CD14-positive monocyte (primary cell): ENCODE data around the gene MAK. TPM values are rescaled to one million over a fixed set of nuclear protein-coding genes. Genes with fewer than 3 reads are reported as not detected.

Experiments used
- DNase-seq, 3 donors: peaks; one replicate each; pipeline ENCODE4 v3.0.0-alpha.2; 2011 to 2022
- H2AFZ ChIP-seq: 2 replicates; pipeline ENCODE4 v1.6.0; 2012; ENCODE audit warnings: mild to moderate bottlenecking, low read depth, low read length, inconsistent platforms; ENCODE audit not compliant: insufficient read depth, poor library complexity, severe bottlenecking
- H3K27ac ChIP-seq, 2 donors: 1 replicate in 1 of 2; 2 replicates in 1 of 2; pipeline ENCODE4 v1.5.1; 2012 to 2013; ENCODE audit warnings: low read length in 2 of 2, control low read depth in 1 of 2, inconsistent platforms in 1 of 2, low read depth in 1 of 2, mild to moderate bottlenecking in 1 of 2
- H3K27me3 ChIP-seq, 2 donors: one replicate each; pipeline versions ENCODE4 v1.6.0 to v1.6.1; 2011 to 2013; ENCODE audit warnings: low read length in 2 of 2; ENCODE audit not compliant: control insufficient read depth in 2 of 2, insufficient read depth in 2 of 2
- H3K36me3 ChIP-seq, 2 donors: replicated peaks in 1 of 2; 1 replicate in 1 of 2; 2 replicates in 1 of 2; pipeline versions ENCODE4 v1.5.1 to v1.6.1; 2012 to 2013; ENCODE audit warnings: low read length in 2 of 2, control low read depth in 1 of 2, inconsistent platforms in 1 of 2, mild to moderate bottlenecking in 1 of 2; ENCODE audit not compliant: insufficient read depth in 2 of 2, control insufficient read depth in 1 of 2
- H3K4me1 ChIP-seq, 2 donors: 1 replicate in 1 of 2; 2 replicates in 1 of 2; pipeline versions ENCODE4 v1.5.1 to v1.6.1; 2012 to 2013; ENCODE audit warnings: low read length in 2 of 2, control low read depth in 1 of 2, inconsistent platforms in 1 of 2, mild to moderate bottlenecking in 1 of 2, moderate library complexity in 1 of 2; ENCODE audit not compliant: insufficient read depth in 2 of 2, control insufficient read depth in 1 of 2
- H3K4me2 ChIP-seq: replicated peaks from 2 replicates; pipeline ENCODE3; 2012; ENCODE audit warnings: low read length, moderate library complexity, mild to moderate bottlenecking; ENCODE audit not compliant: poor library complexity, severe bottlenecking; ENCODE audit errors: extremely low read depth
- H3K4me3 ChIP-seq, 3 experiments: fragments of 200-600 bp in 1 of 3; sonication (generic) in 1 of 3; replicated peaks in 1 of 3; 1 replicate in 2 of 3; 2 replicates in 1 of 3; pipeline ENCODE4 v1.5.1; 2011 to 2013; ENCODE audit warnings: low read length in 3 of 3, mild to moderate bottlenecking in 3 of 3, control low read depth in 2 of 3, low read depth in 2 of 3, inconsistent platforms in 1 of 3, moderate library complexity in 1 of 3
- H3K79me2 ChIP-seq: 2 replicates; pipeline ENCODE4 v1.6.0; 2012; ENCODE audit warnings: mild to moderate bottlenecking, control low read depth, inconsistent platforms, low read length, moderate library complexity; ENCODE audit not compliant: insufficient read depth
- H3K9ac ChIP-seq: 2 replicates; pipeline ENCODE4 v1.6.0; 2017; ENCODE audit warnings: low read length, mild to moderate bottlenecking; ENCODE audit not compliant: insufficient read depth, poor library complexity, severe bottlenecking
- H3K9me3 ChIP-seq, 2 donors: replicated peaks in 1 of 2; 1 replicate in 1 of 2; 2 replicates in 1 of 2; pipeline versions ENCODE4 v1.5.1 to v1.6.1; 2012 to 2013; ENCODE audit warnings: low read length in 2 of 2, control low read depth in 1 of 2; ENCODE audit not compliant: control insufficient read depth in 1 of 2, insufficient read depth in 1 of 2
- H4K20me1 ChIP-seq: 2 replicates; pipeline ENCODE4 v1.6.0; 2012; ENCODE audit warnings: mild to moderate bottlenecking, low read length, control low read depth, moderate library complexity; ENCODE audit not compliant: insufficient read depth
- H3K27ac Mint-ChIP-seq, 7 donors: one replicate each; pipeline ENCODE4 v1.8.0; 2020; ENCODE audit warnings: mild to moderate bottlenecking in 7 of 7, mixed read lengths in 7 of 7, moderate library complexity in 6 of 7, inconsistent platforms in 2 of 7
- H3K27me3 Mint-ChIP-seq, 3 donors: one replicate each; pipeline ENCODE4 v1.8.0; 2021 to 2022; ENCODE audit warnings: low read depth in 3 of 3, mild to moderate bottlenecking in 3 of 3, mixed read lengths in 3 of 3, moderate library complexity in 3 of 3, inconsistent platforms in 1 of 3
- H3K36me3 Mint-ChIP-seq, 2 donors: one replicate each; pipeline ENCODE4 v1.8.0; 2020; ENCODE audit warnings: mixed read lengths in 2 of 2, inconsistent platforms in 1 of 2, mild to moderate bottlenecking in 1 of 2
- H3K4me1 Mint-ChIP-seq: one replicate; pipeline ENCODE4 v1.8.0; 2020; ENCODE audit warnings: mild to moderate bottlenecking, mixed read lengths
- H3K4me3 Mint-ChIP-seq, 2 donors: one replicate each; pipeline ENCODE4 v1.8.0; 2020; ENCODE audit warnings: mild to moderate bottlenecking in 2 of 2, mixed read lengths in 2 of 2, moderate library complexity in 1 of 2
- H3K9me3 Mint-ChIP-seq, 7 donors: one replicate each; pipeline ENCODE4 v1.8.0; 2020 to 2022; ENCODE audit warnings: mixed read lengths in 7 of 7, mild to moderate bottlenecking in 6 of 7, moderate library complexity in 6 of 7, inconsistent platforms in 2 of 7
- WGBS: methylation state at CpG from one replicate; pipeline ENCODE4 v1.1.5; 2013; ENCODE audit warnings: missing lambda C conversion rate; ENCODE audit not compliant: insufficient coverage; 5-methylcytosine and 5-hydroxymethylcytosine counted together
- intact Hi-C, 2 donors: fragments of 100-400 bp; cut with micrococcal nuclease; formaldehyde crosslinking; loops; one replicate each; pipeline versions ENCODE4 v1.15.0 to v1.15.1; 2023
- polyA plus RNA-seq, 3 donors: library from polyadenylated mRNA; depleted of rRNA in 1 of 3; unstranded in 2 of 3; stranded (reverse) in 1 of 3; fragments of 300-500 nt in 2 of 3; fragments of >200 nt in 1 of 3; fragmentation: Illumina TruSeq in 2 of 3; gene quantifications; 1 replicate in 2 of 3; 2 replicates in 1 of 3; pipeline ENCODE4 v1.2.3, GENCODE V29; 2012 to 2021
- TF ChIP-seq, protein P1 (sequence below): fragments of 200-600 bp; IDR thresholded peaks from one replicate; pipeline ENCODE4 v1.8.0; 2022; ENCODE audit warnings: antibody characterized with exemption, mild to moderate bottlenecking

MAK gene
- polyA plus RNA-seq, 3 donors: 0.68 to 1.4 (median 0.76) TPM

DNA sequence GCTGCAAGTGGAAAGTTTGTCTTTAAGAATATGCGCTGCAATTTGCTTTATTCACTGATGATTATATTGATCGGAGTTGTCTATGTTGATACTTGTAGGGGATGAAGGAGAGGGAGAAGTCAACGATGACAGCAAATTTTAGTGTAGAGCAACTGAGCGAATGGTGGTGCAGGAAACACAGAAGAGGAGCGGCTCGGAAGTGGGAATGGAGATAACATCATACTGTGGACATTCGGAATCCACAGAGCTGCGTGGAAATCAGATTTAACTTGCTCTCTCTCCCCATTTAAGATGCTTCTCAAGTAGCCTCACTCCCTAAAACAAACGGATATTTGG lies 91.5 kb downstream of the MAK start:
- H2AFZ ChIP-seq: peak overlapping the region; percentile 93
- peaks cover 7% of the 10 kb centered on the region for H4K20me1 ChIP-seq
- no peaks in the 10 kb centered on the region for H3K9me3 Mint-ChIP-seq
- peak overlapping the region; percentile 89 to 97 for H3K4me3 Mint-ChIP-seq
- H3K27me3 Mint-ChIP-seq: peaks cover 0 to 2% (median 2%) of the 10 kb centered on the region in 3 donors
- H3K4me1 Mint-ChIP-seq: peaks cover 29% of the 10 kb centered on the region
- H3K4me2 ChIP-seq: peak overlapping the region; percentile 85
- H3K27ac ChIP-seq: peak overlapping the region in 1 of 2 donors; percentile 97
- H3K36me3 Mint-ChIP-seq: peaks cover 20 to 29% of the 10 kb centered on the region in 2 donors
- H3K4me3 ChIP-seq: peak overlapping the region; percentile 56 to 87 (median 78)
- H3K79me2 ChIP-seq: peaks cover 39% of the 10 kb centered on the region
- intact Hi-C loops: loop anchor here (2.0 to 5.0 kb wide), 2 partner anchors 50 to 52 kb away; partner anchors contain the start of genes C6orf52 (in 1 of the 2) and PAK1IP1 (in 1 of the 2)
- H3K9me3 ChIP-seq: no peaks in the 10 kb centered on the region
- peaks cover 13 to 14% of the 10 kb centered on the region in 2 donors for H3K36me3 ChIP-seq
- peaks cover 17 to 27% of the 10 kb centered on the region in 2 donors for H3K4me1 ChIP-seq
- no peak for DNase-seq
- 39% methylated on average over 6 of the region's 9 CpGs for WGBS
- H3K9ac ChIP-seq: peak overlapping the region; percentile 87
- no peaks in the 10 kb centered on the region for H3K27me3 ChIP-seq
- H3K27ac Mint-ChIP-seq: peak overlapping the region in 5 of 7 donors; percentile 58 to 96 (median 93)
- TF ChIP-seq, protein P1, sequence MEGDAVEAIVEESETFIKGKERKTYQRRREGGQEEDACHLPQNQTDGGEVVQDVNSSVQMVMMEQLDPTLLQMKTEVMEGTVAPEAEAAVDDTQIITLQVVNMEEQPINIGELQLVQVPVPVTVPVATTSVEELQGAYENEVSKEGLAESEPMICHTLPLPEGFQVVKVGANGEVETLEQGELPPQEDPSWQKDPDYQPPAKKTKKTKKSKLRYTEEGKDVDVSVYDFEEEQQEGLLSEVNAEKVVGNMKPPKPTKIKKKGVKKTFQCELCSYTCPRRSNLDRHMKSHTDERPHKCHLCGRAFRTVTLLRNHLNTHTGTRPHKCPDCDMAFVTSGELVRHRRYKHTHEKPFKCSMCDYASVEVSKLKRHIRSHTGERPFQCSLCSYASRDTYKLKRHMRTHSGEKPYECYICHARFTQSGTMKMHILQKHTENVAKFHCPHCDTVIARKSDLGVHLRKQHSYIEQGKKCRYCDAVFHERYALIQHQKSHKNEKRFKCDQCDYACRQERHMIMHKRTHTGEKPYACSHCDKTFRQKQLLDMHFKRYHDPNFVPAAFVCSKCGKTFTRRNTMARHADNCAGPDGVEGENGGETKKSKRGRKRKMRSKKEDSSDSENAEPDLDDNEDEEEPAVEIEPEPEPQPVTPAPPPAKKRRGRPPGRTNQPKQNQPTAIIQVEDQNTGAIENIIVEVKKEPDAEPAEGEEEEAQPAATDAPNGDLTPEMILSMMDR: no peak

GRCh38 chr6:10745116-10745515 lies 93.2 kb downstream of the MAK start:
- TF ChIP-seq, protein P1: no peak
- H3K27me3 ChIP-seq: no peaks in the 10 kb centered on the region
- 90% methylated on average over 5 of the region's 5 CpGs for WGBS
- no peak overlapping the region for H3K9ac ChIP-seq
- Mint-ChIP-seq H3K4me1 (peaks cover 27% of the 10 kb centered on the region), H3K27ac (no peak overlapping the region), H3K4me3 (no peak overlapping the region), H3K27me3 (peaks cover 0 to 2% (median 2%) of the 10 kb centered on the region in 3 donors), H3K9me3 (peaks cover 0 to 6% (median 4%) of the 10 kb centered on the region in 7 donors), H3K36me3 (peaks cover 4 to 14% of the 10 kb centered on the region in 2 donors)
- no peak overlapping the region for H3K4me3 ChIP-seq
- no peak for DNase-seq
- H3K9me3 ChIP-seq: peaks cover 0 to 2% of the 10 kb centered on the region in 2 donors
- H3K36me3 ChIP-seq: peaks cover 0 to 3% of the 10 kb centered on the region in 2 donors
- peaks cover 25% of the 10 kb centered on the region for H3K79me2 ChIP-seq
- H3K27ac ChIP-seq: no peak overlapping the region
- intact Hi-C loops: loop anchor here in 1 of 2 donors (5.0 kb wide), 1 partner anchor 48 kb away; no protein-coding TSS in a partner anchor
- peaks cover 17 to 27% of the 10 kb centered on the region in 2 donors for H3K4me1 ChIP-seq
- H4K20me1 ChIP-seq: peaks cover 3% of the 10 kb centered on the region
- no peak overlapping the region for H3K4me2 ChIP-seq
- H2AFZ ChIP-seq: no peak overlapping the region
